ENCODE data around the gene VSTM2B.
"Not testable (repeated sequence)": the region's sequence is repeated elsewhere in the genome, so short reads cannot be mapped to it uniquely, and the experiment has no call there.

VSTM2B gene

DNA sequence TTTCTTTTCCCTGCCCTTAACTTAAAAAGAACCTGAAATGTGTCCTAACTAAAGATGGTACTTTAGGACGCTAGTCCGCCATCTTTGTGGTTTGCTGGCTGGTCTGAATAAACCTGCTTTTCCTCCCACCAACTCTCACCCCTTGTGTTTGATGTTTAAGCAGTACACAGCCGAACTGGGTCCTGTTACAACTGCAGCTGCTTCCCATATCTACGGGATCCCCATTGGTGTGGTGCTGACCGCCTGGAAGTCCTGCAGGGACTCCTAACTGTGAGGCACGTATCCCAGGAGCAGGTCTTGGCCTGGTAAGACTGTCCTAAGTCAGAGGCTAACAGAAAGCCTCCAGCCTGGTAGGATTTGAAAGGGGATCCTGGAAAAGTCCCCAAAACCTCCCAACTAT lies 40.9 kb upstream of the VSTM2B start:
- Histone ChIP-seq H3K4me3 (ENCODE audit: low read length) (no peak overlapping the region), H3K36me3 (ENCODE audit: control insufficient read depth, insufficient read depth, low read length) (no peaks in the 10 kb centered on the region), H3K9me3 (ENCODE audit: control insufficient read depth, insufficient read depth, low read length) (no peaks in the 10 kb centered on the region), H3K27me3 (ENCODE audit: control insufficient read depth, insufficient read depth, low read length) (no peaks in the 10 kb centered on the region), H3K27ac (ENCODE audit: low read length) (no peak overlapping the region), H3K4me1 (ENCODE audit: control insufficient read depth, insufficient read depth, low read length) (no peaks in the 10 kb centered on the region)
- no CpG with 5 or more reads among the region's 6 CpGs for WGBS (ENCODE audit: insufficient coverage, insufficient read length)
- DNase-seq (ENCODE audit: low read depth, low spot score): no peak

DNA sequence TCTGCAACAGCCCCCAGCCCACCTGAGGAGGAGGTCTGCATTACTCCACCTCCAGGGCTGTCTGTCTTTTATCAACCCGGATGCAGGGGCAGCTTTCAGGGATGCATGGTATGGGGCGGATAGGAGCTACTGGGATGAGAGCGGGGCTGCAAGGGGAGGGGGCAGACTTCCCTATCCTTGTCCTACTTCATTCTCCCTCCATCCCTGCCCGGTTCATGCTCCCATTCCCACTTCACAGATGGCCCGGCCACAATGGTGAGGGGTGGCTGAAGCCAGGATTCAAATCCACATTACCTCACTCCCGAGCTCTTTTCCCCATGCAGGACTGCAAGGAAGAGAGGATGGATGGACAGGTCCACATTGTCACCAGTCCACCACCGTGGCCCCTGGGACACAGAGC lies 40.5 kb upstream of the VSTM2B start:
- Histone ChIP-seq H3K27me3 (ENCODE audit: control insufficient read depth, insufficient read depth, low read length) (no peaks in the 10 kb centered on the region), H3K27ac (ENCODE audit: low read length) (no peak overlapping the region), H3K36me3 (ENCODE audit: control insufficient read depth, insufficient read depth, low read length) (no peaks in the 10 kb centered on the region), H3K4me1 (ENCODE audit: control insufficient read depth, insufficient read depth, low read length) (no peaks in the 10 kb centered on the region), H3K4me3 (ENCODE audit: low read length) (no peak overlapping the region), H3K9me3 (ENCODE audit: control insufficient read depth, insufficient read depth, low read length) (no peaks in the 10 kb centered on the region)
- no CpG with 5 or more reads among the region's 7 CpGs for WGBS (ENCODE audit: insufficient coverage, insufficient read length)
- DNase-seq (ENCODE audit: low read depth, low spot score): no peak

DNA sequence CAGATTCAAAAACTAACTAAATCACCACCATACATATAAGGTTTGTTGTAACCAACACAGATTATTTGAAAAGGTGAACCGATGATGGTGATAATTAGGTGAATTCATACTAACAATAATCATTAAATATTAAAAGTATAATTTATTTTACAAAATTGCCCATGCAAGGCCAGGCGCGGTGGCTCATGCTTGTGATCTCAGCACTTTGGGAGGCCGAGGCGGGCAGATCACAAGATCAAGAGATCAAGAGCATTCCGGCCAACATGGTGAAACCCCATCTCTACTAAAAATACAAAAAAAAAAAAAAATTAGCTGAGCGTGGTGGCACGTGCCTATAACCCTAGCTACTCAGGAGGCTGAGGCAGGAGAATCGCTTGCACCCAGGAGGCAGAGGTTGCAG lies 38.8 kb upstream of the VSTM2B start:
- H3K27ac ChIP-seq (ENCODE audit: low read length); H3K9me3 ChIP-seq (ENCODE audit: control insufficient read depth, insufficient read depth, low read length); H3K4me1 ChIP-seq (ENCODE audit: control insufficient read depth, insufficient read depth, low read length); H3K27me3 ChIP-seq (ENCODE audit: control insufficient read depth, insufficient read depth, low read length); H3K4me3 ChIP-seq (ENCODE audit: low read length); H3K36me3 ChIP-seq (ENCODE audit: control insufficient read depth, insufficient read depth, low read length); DNase-seq (ENCODE audit: low read depth, low spot score): not testable (repeated sequence)
- no CpG with 5 or more reads among the region's 9 CpGs for WGBS (ENCODE audit: insufficient coverage, insufficient read length)

- WGBS (ENCODE audit: insufficient coverage, insufficient read length): no CpG with 5 or more reads among the region's 7 CpGs
- H3K27me3 ChIP-seq (ENCODE audit: control insufficient read depth, insufficient read depth, low read length): no peaks in the 10 kb centered on the region
- no peak overlapping the region for H3K4me3 ChIP-seq (ENCODE audit: low read length)
- no peaks in the 10 kb centered on the region for H3K4me1 ChIP-seq (ENCODE audit: control insufficient read depth, insufficient read depth, low read length)
- H3K27ac ChIP-seq (ENCODE audit: low read length): no peak overlapping the region
- DNase-seq (ENCODE audit: low read depth, low spot score): no peak
- no peaks in the 10 kb centered on the region for H3K9me3 ChIP-seq (ENCODE audit: control insufficient read depth, insufficient read depth, low read length)
- H3K36me3 ChIP-seq (ENCODE audit: control insufficient read depth, insufficient read depth, low read length): no peaks in the 10 kb centered on the region
These were observed 38.4 kb upstream of the VSTM2B start for GRCh38 chr19:29487432-29487831.

DNA sequence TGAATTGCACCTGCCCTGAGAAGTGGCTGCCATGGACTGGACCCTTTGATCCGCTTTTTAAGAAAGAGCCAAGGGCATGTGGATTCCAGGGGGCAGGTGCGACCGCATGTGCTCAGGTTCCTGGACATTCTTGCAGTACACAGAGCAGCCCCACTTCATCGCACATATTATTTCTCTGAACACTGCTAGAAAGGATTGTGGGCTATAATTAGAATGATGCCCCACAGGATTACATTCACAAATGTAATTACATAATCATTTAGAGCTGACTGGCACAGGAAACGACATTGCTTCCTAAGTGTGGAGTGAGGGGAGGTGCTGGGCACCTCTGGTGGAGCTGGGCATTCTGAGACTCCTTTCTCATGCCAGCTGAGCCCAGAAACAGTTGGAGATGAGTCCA lies 37.5 kb upstream of the VSTM2B start:
- no peak for DNase-seq (ENCODE audit: low read depth, low spot score)
- WGBS (ENCODE audit: insufficient coverage, insufficient read length): no CpG with 5 or more reads among the region's 5 CpGs
- H3K27ac ChIP-seq (ENCODE audit: low read length): no peak overlapping the region
- H3K36me3 ChIP-seq (ENCODE audit: control insufficient read depth, insufficient read depth, low read length): no peaks in the 10 kb centered on the region
- H3K4me1 ChIP-seq (ENCODE audit: control insufficient read depth, insufficient read depth, low read length): no peaks in the 10 kb centered on the region
- no peaks in the 10 kb centered on the region for H3K27me3 ChIP-seq (ENCODE audit: control insufficient read depth, insufficient read depth, low read length)
- H3K4me3 ChIP-seq (ENCODE audit: low read length): no peak overlapping the region
- no peaks in the 10 kb centered on the region for H3K9me3 ChIP-seq (ENCODE audit: control insufficient read depth, insufficient read depth, low read length)

GRCh38 chr19:29489172-29489951 lies 36.4 kb upstream of the VSTM2B start:
- H3K4me3 ChIP-seq (ENCODE audit: low read length): no peak overlapping the region
- DNase-seq (ENCODE audit: low read depth, low spot score): no peak

DNA sequence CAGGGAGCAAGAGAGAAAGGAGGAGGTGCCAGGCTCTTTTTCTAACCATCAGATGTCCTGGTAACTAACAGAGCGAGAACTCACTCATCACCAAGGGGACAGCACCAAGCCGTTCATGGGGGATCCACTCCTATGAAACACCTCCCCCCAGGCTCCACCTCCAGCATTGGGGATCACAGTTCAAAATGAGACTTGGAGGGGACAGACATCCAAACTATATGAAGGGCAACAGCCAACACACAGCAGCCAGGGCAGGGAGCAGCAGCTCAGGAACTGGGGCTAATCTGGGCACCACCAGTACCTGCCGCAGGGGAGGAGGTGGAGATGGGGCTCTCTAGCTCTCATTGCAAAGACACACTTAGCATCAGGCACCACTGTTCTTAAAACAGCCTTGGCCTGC lies 34.3 kb upstream of the VSTM2B start:
- no peak overlapping the region for H3K27ac ChIP-seq (ENCODE audit: low read length)
- H3K27me3 ChIP-seq (ENCODE audit: control insufficient read depth, insufficient read depth, low read length): no peaks in the 10 kb centered on the region
- no peaks in the 10 kb centered on the region for H3K36me3 ChIP-seq (ENCODE audit: control insufficient read depth, insufficient read depth, low read length)
- no peak overlapping the region for H3K4me3 ChIP-seq (ENCODE audit: low read length)
- no CpG with 5 or more reads among the region's 3 CpGs for WGBS (ENCODE audit: insufficient coverage, insufficient read length)
- no peak for DNase-seq (ENCODE audit: low read depth, low spot score)
- no peaks in the 10 kb centered on the region for H3K4me1 ChIP-seq (ENCODE audit: control insufficient read depth, insufficient read depth, low read length)
- H3K9me3 ChIP-seq (ENCODE audit: control insufficient read depth, insufficient read depth, low read length): no peaks in the 10 kb centered on the region

More at GRCh38 chr19:29489172-29489951, 36.4 kb upstream of the VSTM2B start:
- H3K9me3 ChIP-seq (ENCODE audit: control insufficient read depth, insufficient read depth, low read length): no peaks in the 10 kb centered on the region
- no peaks in the 10 kb centered on the region for H3K27me3 ChIP-seq (ENCODE audit: control insufficient read depth, insufficient read depth, low read length)
- no CpG with 5 or more reads among the region's 16 CpGs for WGBS (ENCODE audit: insufficient coverage, insufficient read length)
- no peaks in the 10 kb centered on the region for H3K36me3 ChIP-seq (ENCODE audit: control insufficient read depth, insufficient read depth, low read length)
- H3K4me1 ChIP-seq (ENCODE audit: control insufficient read depth, insufficient read depth, low read length): no peaks in the 10 kb centered on the region
- no peak overlapping the region for H3K27ac ChIP-seq (ENCODE audit: low read length)

DNA sequence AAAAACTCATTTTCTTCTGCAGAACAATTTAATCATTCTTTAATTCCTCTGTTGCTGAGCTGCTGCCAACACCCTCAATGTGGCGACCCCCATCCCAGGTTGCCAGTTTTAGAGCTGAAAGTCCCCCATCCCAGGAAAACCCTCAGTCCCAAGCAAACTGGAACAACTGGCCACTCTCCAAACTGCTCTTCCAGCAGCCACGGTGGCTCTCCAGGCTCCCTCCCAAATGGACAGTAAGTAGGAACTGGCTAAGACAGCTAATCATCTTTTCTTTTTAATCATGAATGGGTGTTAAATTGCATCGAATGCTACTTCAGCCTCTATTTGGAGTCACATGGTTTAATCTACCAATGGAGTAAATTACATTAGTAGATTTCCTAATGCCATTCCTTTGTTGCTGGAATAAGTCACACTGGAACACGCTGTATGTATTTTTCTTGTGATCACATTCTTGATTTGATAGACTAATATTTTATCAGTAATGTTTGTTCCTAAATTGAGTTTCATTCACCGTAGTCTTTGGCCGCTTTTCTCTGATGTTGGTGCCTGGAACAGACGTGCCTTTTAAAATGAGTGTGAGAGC lies 33.7 kb upstream of the VSTM2B start:
- WGBS (ENCODE audit: insufficient coverage, insufficient read length): no CpG with 5 or more reads among the region's 7 CpGs
- no peaks in the 10 kb centered on the region for H3K27me3 ChIP-seq (ENCODE audit: control insufficient read depth, insufficient read depth, low read length)
- no peak overlapping the region for H3K27ac ChIP-seq (ENCODE audit: low read length)
- H3K4me1 ChIP-seq (ENCODE audit: control insufficient read depth, insufficient read depth, low read length): no peaks in the 10 kb centered on the region
- H3K9me3 ChIP-seq (ENCODE audit: control insufficient read depth, insufficient read depth, low read length): no peaks in the 10 kb centered on the region
- H3K4me3 ChIP-seq (ENCODE audit: low read length): no peak overlapping the region
- no peak for DNase-seq (ENCODE audit: low read depth, low spot score)
- no peaks in the 10 kb centered on the region for H3K36me3 ChIP-seq (ENCODE audit: control insufficient read depth, insufficient read depth, low read length)

DNA sequence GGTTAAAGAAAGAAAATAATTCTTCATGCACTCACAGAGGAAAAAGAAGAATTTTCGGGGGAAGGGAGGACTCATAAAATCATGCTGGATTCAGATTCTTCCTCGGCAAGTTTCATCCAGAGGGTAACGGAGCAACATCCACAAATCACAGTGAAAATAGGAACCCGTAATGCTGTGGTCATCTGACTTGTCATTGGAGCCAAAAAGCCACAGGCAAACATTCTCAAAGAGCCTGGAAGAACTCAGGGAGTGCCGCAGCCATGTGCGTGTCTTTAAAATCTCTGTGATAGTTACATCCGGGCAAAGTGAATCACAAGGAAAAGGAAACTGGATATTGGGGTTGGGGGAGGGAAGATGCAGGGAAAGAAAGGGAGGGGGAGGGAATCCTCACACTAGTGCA lies 33.0 kb upstream of the VSTM2B start:
- H3K4me1 ChIP-seq (ENCODE audit: control insufficient read depth, insufficient read depth, low read length): no peaks in the 10 kb centered on the region
- no peak overlapping the region for H3K27ac ChIP-seq (ENCODE audit: low read length)
- H3K4me3 ChIP-seq (ENCODE audit: low read length): no peak overlapping the region
- WGBS (ENCODE audit: insufficient coverage, insufficient read length): no CpG with 5 or more reads among the region's 7 CpGs
- no peaks in the 10 kb centered on the region for H3K27me3 ChIP-seq (ENCODE audit: control insufficient read depth, insufficient read depth, low read length)
- H3K9me3 ChIP-seq (ENCODE audit: control insufficient read depth, insufficient read depth, low read length): no peaks in the 10 kb centered on the region
- no peaks in the 10 kb centered on the region for H3K36me3 ChIP-seq (ENCODE audit: control insufficient read depth, insufficient read depth, low read length)
- DNase-seq (ENCODE audit: low read depth, low spot score): no peak

- H3K4me3 ChIP-seq (ENCODE audit: low read length): no peak overlapping the region
- no CpG with 5 or more reads among the region's 4 CpGs for WGBS (ENCODE audit: insufficient coverage, insufficient read length)
- H3K36me3 ChIP-seq (ENCODE audit: control insufficient read depth, insufficient read depth, low read length): no peaks in the 10 kb centered on the region
- peaks cover 4% of the 10 kb centered on the region; the same call in 1 of the 2 replicates for H3K4me1 ChIP-seq (ENCODE audit: control insufficient read depth, insufficient read depth, low read length)
- DNase-seq (ENCODE audit: low read depth, low spot score): no peak
- no peaks in the 10 kb centered on the region for H3K27me3 ChIP-seq (ENCODE audit: control insufficient read depth, insufficient read depth, low read length)
- H3K27ac ChIP-seq (ENCODE audit: low read length): no peak overlapping the region
- H3K9me3 ChIP-seq (ENCODE audit: control insufficient read depth, insufficient read depth, low read length): no peaks in the 10 kb centered on the region
These were observed 30.7 kb upstream of the VSTM2B start for GRCh38 chr19:29495091-29495490.

Data from iPS DF 6.9 (cell line).